GM20431 (cell line): ENCODE results near the gene ZNF423.

ENCODE experiments used
- in situ Hi-C: fragments of 300-500 bp; cut with MseI, MboI; formaldehyde crosslinking; loops from one replicate; pipeline ENCODE4 v1.15.0; 2020; ENCODE audit warnings: low sequenced_read_pairs; ENCODE audit not compliant: unreplicated experiment

ZNF423 gene

GRCh38 chr16:49620869-49621240 lies 235.1 kb downstream of the ZNF423 start:
- in situ Hi-C loops = no loop called here

DNA sequence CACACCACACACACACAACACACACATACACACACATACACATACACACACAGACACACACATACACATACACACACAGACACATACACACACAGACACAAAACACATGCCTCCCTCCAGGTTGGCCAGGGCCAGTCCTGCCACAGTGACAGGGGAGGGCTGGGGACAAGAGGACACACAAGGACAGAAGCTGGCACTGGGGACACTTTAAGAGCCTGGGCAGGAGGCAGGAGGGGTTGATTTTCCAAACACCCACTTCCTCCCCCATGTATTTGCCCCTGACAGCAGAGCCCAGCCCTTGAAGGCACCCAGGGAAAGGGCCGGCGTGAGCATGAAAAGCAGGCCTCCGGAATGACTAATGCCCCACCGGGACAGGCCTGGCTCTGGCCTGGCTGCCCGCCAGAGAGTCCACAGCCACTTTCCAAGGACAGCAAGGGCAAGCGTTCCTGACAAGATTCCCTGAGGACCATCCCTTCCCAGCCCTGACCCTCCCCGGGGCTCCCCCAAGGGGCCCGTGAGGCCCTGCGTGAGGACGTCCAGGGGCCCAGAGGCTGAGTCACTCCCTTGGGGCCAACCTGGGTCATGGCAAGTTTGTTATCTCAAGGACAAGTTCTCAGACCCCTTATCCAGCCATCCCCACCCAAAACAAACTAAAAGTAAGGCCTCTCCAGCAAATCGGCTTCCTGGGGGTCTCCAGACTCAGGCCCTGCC lies 235.6 kb downstream of the ZNF423 start:
- in situ Hi-C loops = no loop called here

- in situ Hi-C loops = no loop called here
Observed at GRCh38 chr16:49619811-49620157, 236.1 kb downstream of the ZNF423 start.

DNA sequence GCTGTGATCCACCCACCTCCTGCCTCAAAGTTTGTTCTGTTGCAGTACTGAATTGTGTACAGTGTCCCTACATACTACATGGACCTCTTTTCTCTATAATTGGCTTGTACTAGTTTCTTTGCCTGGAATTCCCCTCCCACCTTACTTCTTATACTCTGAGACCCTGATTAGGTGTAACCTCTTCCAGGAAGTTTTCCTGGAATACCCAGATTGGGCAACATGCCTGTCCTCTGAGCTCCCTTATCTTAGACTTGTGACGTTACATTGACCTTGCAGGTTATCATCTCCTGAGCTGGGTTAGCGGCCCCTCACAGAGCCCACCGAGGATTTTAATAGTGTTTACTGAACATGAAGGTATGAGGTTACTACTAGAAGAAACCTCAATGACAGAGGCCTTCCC lies 237.0 kb downstream of the ZNF423 start:
- in situ Hi-C loops = no loop called here

DNA sequence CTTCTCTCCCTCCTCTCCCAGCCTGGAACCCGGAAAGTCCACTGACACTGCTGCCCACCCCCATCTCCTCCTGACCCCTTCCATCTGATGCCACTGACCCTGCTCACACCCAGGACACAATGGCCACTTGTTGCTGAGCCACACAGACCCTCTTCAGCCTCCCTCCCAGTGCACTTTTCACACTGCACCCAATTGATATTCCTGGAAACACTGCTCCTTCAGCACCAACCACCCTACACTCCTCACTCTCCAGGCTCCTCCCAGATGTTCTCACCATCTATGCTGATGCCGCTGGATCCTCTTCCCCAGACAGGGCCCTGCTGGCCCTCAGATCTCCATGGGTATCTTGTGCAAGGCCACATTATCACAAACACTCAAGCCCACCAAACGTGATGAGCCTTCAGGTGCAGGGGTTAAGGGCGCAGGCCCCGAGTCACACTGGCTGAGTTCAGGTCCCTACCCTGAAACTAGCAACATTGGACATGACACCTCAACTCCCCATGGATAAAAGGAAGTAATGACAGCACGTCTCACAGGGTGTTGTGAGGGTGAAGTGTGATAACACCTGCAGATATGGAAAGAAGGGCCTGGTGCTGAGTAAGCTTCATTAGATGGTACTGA lies 238.1 kb downstream of the ZNF423 start:
- in situ Hi-C loops = no loop called here

GRCh38 chr16:49617016-49617629 lies 238.8 kb downstream of the ZNF423 start:
- in situ Hi-C loops = no loop called here

DNA sequence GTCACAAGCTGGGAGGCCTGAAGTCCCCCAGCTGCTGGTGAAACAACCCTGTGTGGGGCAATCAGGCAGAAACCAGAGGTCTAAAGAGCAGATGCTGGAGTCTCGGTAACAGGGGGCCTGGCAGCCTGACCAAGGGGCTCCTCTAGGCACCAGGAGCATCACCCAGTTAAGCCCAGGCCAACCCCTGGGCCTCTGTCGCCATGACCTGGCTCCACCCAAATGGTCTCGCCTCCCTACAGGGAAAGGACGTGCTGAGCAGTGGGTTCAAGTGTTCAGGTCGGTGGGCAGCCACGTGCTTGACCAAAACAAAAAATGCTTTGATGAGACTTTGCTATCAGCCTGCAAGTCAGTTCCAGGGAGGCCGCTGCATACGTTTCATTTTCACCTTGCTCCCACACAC lies 240.3 kb downstream of the ZNF423 start:
- in situ Hi-C loops = no loop called here

- in situ Hi-C loops = no loop called here
Observed at GRCh38 chr16:49610983-49611382, 244.9 kb downstream of the ZNF423 start.

DNA sequence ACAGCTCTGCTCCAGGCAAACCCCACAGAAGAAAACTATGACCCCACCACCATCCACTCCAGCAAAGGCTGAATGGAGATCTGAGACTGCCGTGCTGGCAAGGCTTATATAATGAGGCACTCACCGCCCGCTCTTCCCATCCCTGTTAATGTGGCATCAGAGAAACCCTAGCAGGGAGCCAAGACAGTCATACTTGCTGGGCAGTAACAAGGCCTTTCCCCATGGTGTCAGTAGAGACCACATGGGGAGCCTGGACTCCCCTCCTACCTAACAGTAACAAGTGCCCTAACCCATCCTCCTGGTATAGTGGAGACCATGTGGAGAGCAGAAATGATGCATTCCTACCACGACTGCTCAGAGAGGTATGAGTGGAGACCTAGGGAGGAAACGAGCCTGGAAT lies 247.1 kb downstream of the ZNF423 start:
- in situ Hi-C loops = no loop called here

- in situ Hi-C loops = no loop called here
Observed at GRCh38 chr16:49608098-49608497, 247.8 kb downstream of the ZNF423 start.

DNA sequence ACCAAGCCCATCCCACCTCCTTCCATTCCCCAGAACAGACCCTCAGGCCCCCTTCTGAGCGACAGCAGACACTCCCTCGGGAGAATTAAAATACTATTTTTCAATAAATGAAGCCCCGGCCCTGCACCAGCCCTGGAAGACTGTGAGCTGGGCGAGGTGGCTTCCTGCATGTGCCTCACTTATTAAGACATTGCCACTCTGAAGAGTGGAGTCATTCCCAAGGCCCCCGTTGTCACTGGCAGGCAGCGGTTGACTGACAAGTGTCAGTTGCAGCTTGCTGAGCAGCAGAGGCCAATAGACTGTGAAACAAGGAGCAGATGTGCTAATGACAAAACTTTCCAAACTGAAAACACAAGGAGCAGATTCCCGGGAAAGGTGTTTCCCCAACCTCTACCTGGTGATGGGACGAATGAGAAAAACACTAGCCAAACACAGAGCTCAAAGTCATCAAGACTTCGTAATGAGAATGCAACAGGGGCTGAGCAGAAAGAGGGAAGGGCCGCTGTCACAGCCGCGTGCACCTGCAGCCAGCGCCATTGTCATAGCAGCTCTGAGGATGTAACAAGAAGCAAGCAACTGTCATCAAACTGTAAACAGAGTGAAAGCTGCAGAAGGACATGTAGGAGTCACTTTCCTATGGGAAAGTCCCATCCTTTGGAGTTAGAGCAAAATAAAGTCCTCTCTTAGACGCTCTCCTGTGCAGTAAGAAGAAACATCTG lies 250.2 kb downstream of the ZNF423 start:
- in situ Hi-C loops = no loop called here

DNA sequence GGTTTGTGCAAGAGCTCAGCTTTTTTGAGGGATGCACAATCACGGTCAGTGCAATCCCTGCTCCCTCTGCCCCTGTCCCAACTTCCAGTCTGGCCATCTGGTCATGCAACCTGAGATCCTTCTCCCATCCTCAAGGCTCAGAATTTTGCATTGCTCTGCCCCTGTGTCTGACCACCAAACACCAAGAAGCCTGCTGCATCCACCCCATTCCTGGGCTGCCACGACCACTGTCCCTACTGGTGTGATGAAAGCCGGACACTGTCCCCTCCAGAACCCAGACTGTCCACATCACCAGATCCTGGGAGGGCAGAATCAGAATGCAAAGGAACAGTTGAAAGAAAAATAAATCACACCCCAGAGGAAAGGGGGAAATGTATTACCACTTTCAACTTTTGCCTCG lies 251.3 kb downstream of the ZNF423 start:
- in situ Hi-C loops = no loop called here

GRCh38 chr16:49603956-49604355 lies 252.0 kb downstream of the ZNF423 start:
- in situ Hi-C loops = no loop called here

DNA sequence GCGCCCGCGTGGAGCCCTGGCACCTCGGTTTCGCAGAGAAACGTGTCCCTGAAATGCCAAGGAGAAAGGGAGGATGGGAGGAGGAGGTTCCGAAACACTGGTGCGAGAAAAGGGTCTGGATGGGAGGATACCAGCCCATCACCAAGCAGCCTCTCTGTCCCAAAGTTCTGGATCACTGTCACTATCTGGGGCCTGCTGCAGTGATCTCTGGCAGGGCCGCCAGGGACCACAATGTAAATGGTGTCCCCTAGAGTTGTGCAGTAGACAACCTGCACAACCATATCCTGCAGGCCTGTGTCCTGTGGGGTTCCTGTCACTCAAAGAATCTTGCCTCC lies 253.0 kb downstream of the ZNF423 start:
- in situ Hi-C loops = no loop called here

- in situ Hi-C loops = no loop called here
Observed at GRCh38 chr16:49602201-49602975, 253.5 kb downstream of the ZNF423 start.

GRCh38 chr16:49601576-49601975 lies 254.3 kb downstream of the ZNF423 start:
- in situ Hi-C loops = no loop called here

DNA sequence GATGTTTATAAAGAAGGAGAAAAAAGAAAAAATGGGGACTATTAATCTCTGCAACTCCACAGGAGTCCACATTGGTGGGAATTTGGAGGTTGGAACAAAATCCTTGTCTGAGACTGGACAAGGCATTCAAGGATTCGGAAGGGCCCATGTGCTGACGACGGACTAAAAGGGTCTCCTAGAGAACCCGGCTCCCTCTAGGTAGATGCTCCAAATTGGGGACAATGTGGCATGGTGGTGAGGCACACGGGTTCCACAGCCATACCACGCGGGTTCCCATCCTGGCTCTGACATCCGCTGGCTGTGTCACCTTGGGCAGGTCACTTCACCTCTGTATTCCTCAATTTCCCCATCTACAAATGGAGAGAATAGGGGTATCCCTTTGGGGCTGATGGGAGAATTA lies 254.9 kb downstream of the ZNF423 start:
- in situ Hi-C loops = no loop called here

GRCh38 chr16:49600536-49600935 lies 255.4 kb downstream of the ZNF423 start:
- in situ Hi-C loops = no loop called here

- in situ Hi-C loops = loop anchor here (10.0 kb wide), 1 partner anchor 185 kb away; no protein-coding TSS in a partner anchor
Observed at GRCh38 chr16:49599704-49600103, 256.2 kb downstream of the ZNF423 start.

GRCh38 chr16:49599281-49599680 lies 256.6 kb downstream of the ZNF423 start:
- in situ Hi-C loops = loop anchor here (10.0 kb wide), 1 partner anchor 184 kb away; no protein-coding TSS in a partner anchor
